ENCODE measurements around the gene IDH3B.

DNA sequence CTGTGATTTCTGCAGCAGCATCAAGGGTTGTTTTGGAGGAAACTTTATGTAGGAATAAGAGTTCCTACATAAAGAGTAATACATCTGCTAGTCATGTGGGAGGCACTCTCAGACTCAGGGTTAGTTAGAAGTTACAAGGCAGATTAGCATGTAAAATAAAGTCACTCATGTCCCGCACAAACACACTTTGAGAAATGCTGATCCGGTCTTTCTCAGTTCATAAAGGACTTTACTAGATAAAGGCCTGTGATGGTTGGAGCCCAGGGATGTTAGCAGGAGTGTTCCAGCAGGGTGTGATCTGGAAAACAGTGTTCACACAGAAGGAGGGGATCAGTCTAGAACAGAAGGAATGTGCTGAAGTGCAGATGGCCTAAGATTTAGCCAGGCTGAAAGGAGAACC is 44.7 kb downstream of the IDH3B start:
- TF ChIP-seq POLR2AphosphoS5 (IDR thresholded peaks at IDR 0.05; ENCODE audit: borderline replicate concordance, low read depth, low read length) (no peak), EZH2 (IDR thresholded peaks at IDR 0.05) (no peak)
